ENCODE results near the gene PRLR. TPM values are rescaled to one million over a fixed set of nuclear protein-coding genes. Genes with fewer than 3 reads are reported as not detected.

Gene PRLR
- total and polyA plus RNA-seq, 2 of the 13 experiments (the other 11 are each of a cell fraction or from before 2014, with no cell fraction given), result 12.2 to 13.3 TPM

GRCh38 chr5:35135239-35135700 lies 95.0 kb downstream of the PRLR start (continued):
- TF ChIP-seq, protein P1, sequence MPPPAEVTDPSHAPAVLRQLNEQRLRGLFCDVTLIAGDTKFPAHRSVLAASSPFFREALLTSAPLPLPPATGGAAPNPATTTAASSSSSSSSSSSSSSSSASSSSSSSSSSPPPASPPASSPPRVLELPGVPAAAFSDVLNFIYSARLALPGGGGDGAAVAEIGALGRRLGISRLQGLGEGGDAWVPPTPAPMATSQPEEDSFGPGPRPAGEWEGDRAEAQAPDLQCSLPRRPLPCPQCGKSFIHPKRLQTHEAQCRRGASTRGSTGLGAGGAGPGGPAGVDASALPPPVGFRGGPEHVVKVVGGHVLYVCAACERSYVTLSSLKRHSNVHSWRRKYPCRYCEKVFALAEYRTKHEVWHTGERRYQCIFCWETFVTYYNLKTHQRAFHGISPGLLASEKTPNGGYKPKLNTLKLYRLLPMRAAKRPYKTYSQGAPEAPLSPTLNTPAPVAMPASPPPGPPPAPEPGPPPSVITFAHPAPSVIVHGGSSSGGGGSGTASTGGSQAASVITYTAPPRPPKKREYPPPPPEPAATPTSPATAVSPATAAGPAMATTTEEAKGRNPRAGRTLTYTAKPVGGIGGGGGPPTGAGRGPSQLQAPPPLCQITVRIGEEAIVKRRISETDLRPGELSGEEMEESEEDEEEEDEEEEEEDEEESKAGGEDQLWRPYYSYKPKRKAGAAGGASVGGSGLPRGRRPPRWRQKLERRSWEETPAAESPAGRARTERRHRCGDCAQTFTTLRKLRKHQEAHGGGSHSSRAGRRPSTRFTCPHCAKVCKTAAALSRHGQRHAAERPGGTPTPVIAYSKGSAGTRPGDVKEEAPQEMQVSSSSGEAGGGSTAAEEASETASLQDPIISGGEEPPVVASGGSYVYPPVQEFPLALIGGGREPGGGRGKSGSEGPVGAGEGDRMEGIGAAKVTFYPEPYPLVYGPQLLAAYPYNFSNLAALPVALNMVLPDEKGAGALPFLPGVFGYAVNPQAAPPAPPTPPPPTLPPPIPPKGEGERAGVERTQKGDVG (CRISPR knock-in tag; IDR thresholded peaks at IDR 0.05; ENCODE audit: borderline replicate concordance), result peak; percentile 100
- TF ChIP-seq PPARG (CRISPR knock-in tag; conservative IDR thresholded peaks at IDR 0.05) (peak; percentile 15; the same call in 1 of the 2 replicates), ZNF761 (CRISPR knock-in tag; conservative IDR thresholded peaks at IDR 0.05) (0 out of 2 replicates have a peak, but pooled peaks have one; percentile 43), NFIC (IDR thresholded peaks at IDR 0.05; ENCODE audit: low read length) (no peak), EZH2 (conservative IDR thresholded peaks at IDR 0.05; ENCODE audit: low read depth, low read length) (no peak), HMGA1 (CRISPR knock-in tag; conservative IDR thresholded peaks at IDR 0.05) (no peak), TCF7 (IDR thresholded peaks at IDR 0.05; ENCODE audit: low read depth) (no peak), PRMT3 (CRISPR knock-in tag; IDR thresholded peaks at IDR 0.05; ENCODE audit: borderline replicate concordance, low read depth) (no peak), ZNF407 (CRISPR knock-in tag; IDR thresholded peaks at IDR 0.05; ENCODE audit: not compliant biosample characterization) (peak; percentile 53), ZMYM4 (CRISPR knock-in tag; IDR thresholded peaks at IDR 0.05) (peak; percentile 91), ZNF619 (CRISPR knock-in tag; IDR thresholded peaks at IDR 0.05) (no peak), DR1 (CRISPR knock-in tag; IDR thresholded peaks at IDR 0.05) (no peak; the same call in 1 of the 2 replicates), FOXP4 (CRISPR knock-in tag; IDR thresholded peaks at IDR 0.05) (peak; percentile 72)
